GM11168 (cell line): ENCODE measurements around the gene EFL1.
"Not testable (repeated sequence)": the region's sequence is repeated elsewhere in the genome, so short reads cannot be mapped to it uniquely, and the experiment has no call there.

ENCODE experiments used
- in situ Hi-C: fragments of 300-500 bp; cut with MboI; formaldehyde crosslinking; loops from one replicate; pipeline ENCODE4 v1.12.0; 2022; ENCODE audit warnings: low sequenced_read_pairs; ENCODE audit not compliant: unreplicated experiment

Gene EFL1

DNA sequence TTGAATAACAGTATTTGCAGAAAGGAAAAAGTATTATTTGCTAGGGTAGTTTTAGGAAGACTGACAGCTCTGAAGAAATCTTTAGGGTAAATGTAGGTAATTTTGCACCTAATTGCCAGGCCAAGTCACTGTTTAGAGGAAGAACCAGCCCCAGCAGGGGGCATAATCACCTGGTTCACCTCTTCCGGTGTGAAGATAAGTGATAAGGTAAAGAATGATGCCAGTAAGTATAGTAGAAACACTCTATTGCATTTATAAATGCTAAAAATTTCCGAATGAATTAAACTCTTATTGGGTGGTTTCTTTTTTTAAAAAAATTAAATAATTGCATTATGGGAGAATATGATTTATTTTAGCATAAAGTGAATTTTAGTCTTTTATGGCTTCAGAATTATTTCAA, 21.8 kb upstream of the EFL1 start:
- in situ Hi-C loops = loop anchor here (10.0 kb wide), 1 partner anchor 1770 kb away; no protein-coding TSS in a partner anchor

DNA sequence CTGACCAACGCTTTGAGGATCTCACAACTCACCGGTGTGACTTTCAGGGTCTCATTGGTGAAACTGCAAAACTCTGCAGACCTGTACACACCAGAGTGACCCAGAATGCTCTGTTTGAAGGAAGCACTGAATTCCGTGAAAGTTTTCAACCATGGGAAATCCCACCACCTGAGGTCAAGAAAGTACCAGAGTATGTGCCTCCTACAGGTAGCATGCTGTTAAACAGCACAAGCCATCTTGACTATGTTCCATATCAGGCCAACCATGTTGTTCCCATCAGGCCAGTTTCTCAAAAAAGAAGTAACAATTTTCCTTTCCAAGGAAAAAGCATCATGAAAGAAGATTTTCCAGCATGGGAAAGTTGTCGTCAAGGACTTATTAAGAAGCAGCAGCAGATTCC, 19.9 kb upstream of the EFL1 start:
- in situ Hi-C loops = loop anchor here (10.0 kb wide), 1 partner anchor 1772 kb away; no protein-coding TSS in a partner anchor

DNA sequence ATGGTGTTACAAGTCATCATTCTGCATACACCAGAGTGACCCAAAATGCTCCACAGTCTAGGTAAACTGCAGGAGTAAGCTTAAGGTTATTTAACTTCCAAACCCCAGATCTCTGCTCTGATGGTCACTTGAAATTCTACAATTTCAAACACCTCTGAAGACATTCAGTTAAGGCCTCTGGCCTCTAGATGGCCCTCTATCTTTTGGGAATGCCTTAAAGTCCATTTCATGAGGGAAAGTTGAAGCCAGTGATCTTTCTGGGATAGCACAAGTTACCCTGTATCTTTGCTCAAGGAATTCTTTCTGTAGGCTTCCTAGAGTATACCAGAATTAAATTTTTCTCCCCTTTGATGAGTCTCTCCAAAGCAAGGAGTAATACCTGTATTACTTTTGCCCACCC, 18.7 kb upstream of the EFL1 start:
- in situ Hi-C loops = loop anchor here (10.0 kb wide), 1 partner anchor 1774 kb away; no protein-coding TSS in a partner anchor

DNA sequence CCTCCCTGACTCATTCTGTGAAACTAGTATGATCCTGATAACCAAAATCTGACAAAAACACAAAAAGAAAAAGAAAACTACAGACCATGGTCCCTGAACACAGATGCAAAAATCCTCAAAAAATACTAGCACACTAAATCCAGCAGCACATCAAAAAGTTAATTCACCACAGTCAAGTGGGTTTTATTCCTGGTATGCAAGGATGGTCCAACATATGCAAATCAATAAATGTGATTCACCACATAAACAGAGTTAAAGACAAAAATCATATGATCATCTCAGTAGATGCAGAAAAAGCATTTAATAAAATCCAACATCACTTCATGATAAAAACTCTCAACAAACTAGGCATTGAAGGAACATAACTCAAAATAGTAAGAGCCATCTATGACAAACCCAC, 12.9 kb upstream of the EFL1 start:
- in situ Hi-C loops = no loop called here

- in situ Hi-C loops = no loop called here
Measured at GRCh38 chr15:82272154-82272553, 9.6 kb upstream of the EFL1 start.

DNA sequence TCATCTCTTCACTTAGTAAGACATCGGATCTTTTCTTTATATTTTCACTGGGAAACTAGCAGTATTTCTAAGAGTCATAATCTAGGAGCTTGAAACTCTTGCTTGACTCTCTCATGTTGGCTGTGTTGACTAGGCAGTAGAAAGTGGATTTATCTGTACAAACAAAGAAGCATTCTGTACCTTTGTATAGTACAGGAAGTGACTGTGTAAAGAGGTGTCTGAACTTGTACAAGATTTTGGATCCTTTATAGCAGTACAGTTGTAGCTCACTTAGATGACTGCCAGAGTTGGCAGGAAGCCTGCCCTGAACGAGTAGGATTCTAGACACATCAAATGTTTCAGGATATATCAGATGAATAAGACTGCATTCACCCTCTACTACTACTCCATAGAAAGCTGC, 5.9 kb upstream of the EFL1 start:
- in situ Hi-C loops = not testable (repeated sequence)

GRCh38 chr15:82267137-82267536, 4.6 kb upstream of the EFL1 start:
- in situ Hi-C loops = not testable (repeated sequence)

GRCh38 chr15:82263350-82263749, 816 bp upstream of the EFL1 start:
- in situ Hi-C loops = no loop called here

GRCh38 chr15:82261566-82262421, 740 bp downstream of the EFL1 start:
- in situ Hi-C loops = not testable (repeated sequence)

GRCh38 chr15:82248261-82248660, 14.3 kb downstream of the EFL1 start:
- in situ Hi-C loops = not testable (repeated sequence)

GRCh38 chr15:82245956-82246355, 16.6 kb downstream of the EFL1 start:
- in situ Hi-C loops = not testable (repeated sequence)

- in situ Hi-C loops = loop anchor here (5.0 kb wide), 1 partner anchor 1859 kb away; no protein-coding TSS in a partner anchor
Measured at GRCh38 chr15:82243644-82244043, 18.9 kb downstream of the EFL1 start.

- in situ Hi-C loops = loop anchor here (5.0 kb wide), 1 partner anchor 1860 kb away; no protein-coding TSS in a partner anchor
Measured at GRCh38 chr15:82241836-82242499, 20.6 kb downstream of the EFL1 start.

GRCh38 chr15:82239685-82240391, 22.7 kb downstream of the EFL1 start:
- in situ Hi-C loops = loop anchor here (5.0 kb wide), 1 partner anchor 1862 kb away; no protein-coding TSS in a partner anchor

DNA sequence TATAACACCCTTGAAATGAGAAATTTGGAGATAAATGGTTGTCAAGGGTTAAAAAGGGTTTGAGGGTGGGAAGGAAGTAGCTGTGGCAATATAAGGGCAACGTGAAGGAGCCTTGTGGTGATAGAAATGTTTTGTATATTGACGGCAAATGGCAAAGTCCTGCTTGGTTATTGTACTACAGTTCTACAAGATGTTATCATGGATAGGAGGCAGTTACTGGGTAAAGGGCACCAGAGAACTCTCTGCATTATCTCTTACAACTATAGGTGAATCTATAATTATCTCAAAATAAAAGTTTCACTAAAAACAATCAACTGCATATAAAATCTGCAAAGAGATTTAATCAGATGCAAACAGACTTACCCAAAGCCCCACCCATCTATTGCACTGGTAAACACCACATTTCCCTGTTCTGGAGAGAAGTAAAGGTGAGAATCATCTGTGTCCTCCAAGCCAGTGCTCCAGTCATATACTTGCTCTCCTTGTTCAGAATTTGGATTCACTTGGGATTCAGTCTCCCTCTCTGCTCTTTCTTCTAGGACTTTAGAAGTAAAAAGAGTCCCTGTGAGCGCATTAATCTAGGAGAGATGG, 24.5 kb downstream of the EFL1 start:
- in situ Hi-C loops = not testable (repeated sequence)

DNA sequence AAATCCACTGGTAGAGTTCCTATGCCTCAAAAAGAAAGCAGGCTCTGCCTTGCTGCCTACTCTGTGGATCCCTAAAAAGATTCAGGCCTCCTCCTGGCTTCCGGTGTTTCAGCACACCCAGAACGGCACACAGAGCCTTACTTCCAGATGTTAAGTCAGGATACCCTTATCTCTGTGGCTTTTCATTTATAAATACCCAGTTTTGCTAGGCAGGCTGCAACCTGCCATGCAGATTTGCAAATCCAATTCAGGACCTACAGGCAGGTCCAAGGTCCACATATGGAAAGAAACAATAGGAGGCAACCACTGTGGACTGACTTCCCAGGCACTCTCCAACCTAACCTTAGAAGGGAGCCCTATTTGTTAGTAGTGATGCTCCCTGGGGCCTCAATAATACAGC, 30.7 kb downstream of the EFL1 start:
- in situ Hi-C loops = no loop called here

DNA sequence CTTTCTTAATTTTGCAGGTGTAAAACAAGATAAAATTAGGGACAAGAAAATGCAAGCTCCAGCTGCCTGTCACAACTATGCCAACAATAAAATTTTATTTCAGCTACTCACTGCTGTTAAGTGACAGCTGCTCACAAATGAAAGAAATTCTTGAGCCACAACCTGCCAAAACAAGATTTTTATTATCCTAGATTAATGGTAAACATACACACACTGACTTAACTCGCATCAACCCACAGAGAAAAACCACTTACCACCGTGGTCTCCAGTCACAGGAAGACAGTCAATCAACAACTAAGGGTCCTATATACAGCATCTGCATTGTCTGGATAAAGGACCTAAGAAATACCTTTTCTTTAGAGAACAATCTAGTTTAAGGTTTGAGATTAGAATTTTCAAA, 31.3 kb downstream of the EFL1 start:
- in situ Hi-C loops = no loop called here

DNA sequence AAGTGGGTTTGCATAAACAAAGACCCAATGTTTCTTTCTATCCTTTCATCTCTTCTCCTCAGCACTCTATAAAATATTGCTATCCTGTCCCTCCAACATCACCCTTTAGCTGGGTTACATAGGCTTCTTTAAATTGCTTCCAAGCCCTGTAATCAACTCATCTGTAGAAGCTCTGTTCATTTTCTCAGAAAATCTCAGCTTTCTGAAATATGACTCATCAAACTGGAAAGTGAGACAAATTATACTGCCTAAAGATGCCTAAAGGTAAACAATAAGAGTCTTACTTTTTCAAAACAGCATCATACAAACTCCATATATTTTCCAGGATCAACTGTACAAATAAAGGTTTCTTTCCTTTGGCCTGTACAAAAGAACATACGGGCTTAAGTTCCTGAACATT, 33.8 kb downstream of the EFL1 start:
- in situ Hi-C loops = no loop called here

- in situ Hi-C loops = not testable (repeated sequence)
Measured at GRCh38 chr15:82221535-82221934, 41.0 kb downstream of the EFL1 start.

GRCh38 chr15:82216092-82216491, 46.4 kb downstream of the EFL1 start:
- in situ Hi-C loops = not testable (repeated sequence)
